Activated T-helper 9 cell treated with anti-CD3 and anti-CD28 coated beads, Interleukin-2, amount 50 U/mL, for 16 hours (primary cell): ENCODE data around the gene BAIAP3.

Experiments
- DNase-seq: peaks from one replicate; pipeline ENCODE4 v3.0.0-alpha.2; 2020; ENCODE audit warnings: low read depth

The BAIAP3 gene

GRCh38 chr16:1371054-1371978, 37.9 kb downstream of the BAIAP3 start:
- no peak for DNase-seq

- no peak for DNase-seq
Observed at GRCh38 chr16:1372292-1372950, 39.0 kb downstream of the BAIAP3 start.

- DNase-seq, result no peak
Observed at GRCh38 chr16:1374418-1375297, 41.2 kb downstream of the BAIAP3 start.

GRCh38 chr16:1375298-1375640, 41.8 kb downstream of the BAIAP3 start:
- no peak for DNase-seq

GRCh38 chr16:1375741-1376410, 42.4 kb downstream of the BAIAP3 start:
- no peak for DNase-seq

- no peak for DNase-seq
Observed at GRCh38 chr16:1377406-1378010, 44.1 kb downstream of the BAIAP3 start.

- DNase-seq, result no peak
Observed at GRCh38 chr16:1378087-1378803, 44.8 kb downstream of the BAIAP3 start.

- DNase-seq, result peak; percentile 68
Observed at GRCh38 chr16:1378804-1379303, 45.4 kb downstream of the BAIAP3 start.

- DNase-seq, result peak; percentile 67
Observed at GRCh38 chr16:1379304-1380076, 46.0 kb downstream of the BAIAP3 start.

- no peak for DNase-seq
Observed at GRCh38 chr16:1380195-1380594, 46.8 kb downstream of the BAIAP3 start.

GRCh38 chr16:1381612-1382406, 48.4 kb downstream of the BAIAP3 start:
- DNase-seq, result no peak

GRCh38 chr16:1383556-1383955, 50.1 kb downstream of the BAIAP3 start:
- DNase-seq, result no peak

- DNase-seq, result no peak
Observed at GRCh38 chr16:1385232-1385631, 51.8 kb downstream of the BAIAP3 start.

GRCh38 chr16:1387331-1387730, 53.9 kb downstream of the BAIAP3 start:
- DNase-seq, result no peak

- no peak for DNase-seq
Observed at GRCh38 chr16:1389762-1390161, 56.3 kb downstream of the BAIAP3 start.

GRCh38 chr16:1390239-1390779, 56.9 kb downstream of the BAIAP3 start:
- no peak for DNase-seq

- no peak for DNase-seq
Observed at GRCh38 chr16:1392826-1393225, 59.4 kb downstream of the BAIAP3 start.

- no peak for DNase-seq
Observed at GRCh38 chr16:1393613-1394176, 60.2 kb downstream of the BAIAP3 start.
